ENCODE measurements around the gene CDH12.

CDH12 gene

DNA sequence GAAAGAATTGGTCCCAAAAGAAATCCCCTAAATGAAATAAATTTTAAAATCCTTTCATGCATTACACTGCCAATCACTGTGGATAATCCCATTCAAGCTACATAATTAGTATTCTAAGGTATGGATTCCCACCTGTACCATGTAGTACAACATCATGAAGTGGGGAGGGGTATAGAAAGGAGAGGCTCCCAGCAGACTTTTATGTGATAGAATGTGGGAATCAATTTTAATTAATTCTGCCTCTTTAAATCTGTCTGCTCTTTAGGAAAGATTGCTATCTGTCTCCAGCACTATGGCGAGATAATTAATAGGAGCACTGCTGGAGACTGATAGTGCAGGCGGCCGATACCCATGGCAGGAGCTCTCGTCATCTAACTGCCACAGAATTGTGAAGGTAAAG lies 95.4 kb downstream of the CDH12 start:
- no peak for DNase-seq

DNA sequence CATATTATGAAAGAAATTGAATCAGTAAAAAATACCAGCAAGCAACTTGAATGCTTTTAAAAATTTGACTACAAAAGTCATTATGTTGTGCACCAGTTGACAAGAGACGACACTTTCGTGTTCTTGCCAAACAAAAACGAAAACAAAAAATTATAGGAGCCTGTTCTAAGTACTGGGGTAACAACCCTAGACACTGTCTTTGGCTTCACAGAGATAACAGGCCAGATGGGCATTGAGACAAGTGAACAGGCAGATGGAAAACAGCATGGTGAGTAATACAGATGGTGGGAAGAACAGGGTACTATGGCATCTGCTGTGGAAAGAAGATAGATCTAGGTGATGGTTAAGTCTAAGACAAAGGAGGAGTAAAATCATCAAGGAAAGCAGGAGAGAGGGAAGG lies 99.0 kb downstream of the CDH12 start:
- no peak for DNase-seq

DNA sequence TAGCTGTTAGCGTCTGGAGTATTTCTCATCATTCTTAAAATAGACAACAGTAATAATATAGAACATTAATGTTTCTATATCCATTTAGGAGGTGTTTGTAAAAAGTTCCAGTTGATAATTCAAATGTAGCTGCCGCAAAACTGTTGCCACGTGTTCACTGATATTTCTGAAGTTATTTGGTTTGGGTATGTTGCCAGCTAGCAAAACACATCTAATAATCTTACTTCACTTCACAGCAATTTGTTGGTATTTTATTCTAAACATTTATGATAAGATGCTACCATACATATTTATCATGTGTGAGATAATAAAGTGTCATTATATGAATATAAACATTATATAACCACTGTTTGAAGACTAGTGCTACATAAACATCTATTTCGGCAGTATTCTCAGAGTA lies 101.6 kb downstream of the CDH12 start:
- DNase-seq = no peak

DNA sequence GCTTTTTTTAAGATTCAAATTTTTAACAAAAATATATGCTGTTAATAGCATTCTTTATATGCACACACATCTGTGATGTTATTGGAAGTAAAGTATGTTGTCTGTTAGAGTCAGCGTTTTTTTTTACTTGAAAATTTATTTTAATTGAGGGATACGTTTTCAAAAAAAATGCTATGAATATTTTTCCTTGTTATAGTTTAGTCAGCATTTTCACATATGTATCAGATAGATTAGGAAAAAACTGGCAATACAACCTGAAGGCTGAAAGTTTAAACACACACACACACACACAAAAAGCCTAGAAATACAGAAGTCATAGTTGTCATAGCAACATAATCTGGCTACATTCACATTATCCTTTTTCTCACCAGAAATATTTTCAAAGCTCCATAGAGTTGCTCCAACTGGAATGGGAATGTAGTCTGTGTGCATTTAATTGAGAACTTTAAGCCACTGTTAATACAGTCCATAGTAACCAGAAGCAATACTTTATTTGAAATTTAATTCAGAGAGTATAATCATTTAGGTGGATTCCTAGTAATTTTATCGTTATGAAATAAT lies 116.6 kb downstream of the CDH12 start:
- no peak for DNase-seq

DNA sequence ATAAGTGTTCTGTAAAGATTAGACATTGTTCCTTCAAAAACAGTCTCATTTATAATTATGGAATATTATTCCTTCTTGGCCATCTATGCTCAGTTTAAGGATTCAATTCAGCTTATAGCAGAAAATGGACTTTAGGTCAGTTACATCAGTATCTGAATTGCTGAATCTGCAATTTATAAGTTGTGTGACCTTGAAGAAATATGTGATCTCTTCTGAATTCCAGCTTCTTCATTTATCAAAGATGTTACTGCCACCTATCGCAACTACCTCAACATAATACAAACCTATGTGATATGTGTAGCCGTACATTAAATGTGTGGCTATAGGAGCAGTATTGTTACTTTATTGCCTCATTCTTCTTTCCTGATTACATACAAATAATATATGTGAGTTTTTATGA lies 118.2 kb downstream of the CDH12 start:
- DNase-seq = no peak

DNA sequence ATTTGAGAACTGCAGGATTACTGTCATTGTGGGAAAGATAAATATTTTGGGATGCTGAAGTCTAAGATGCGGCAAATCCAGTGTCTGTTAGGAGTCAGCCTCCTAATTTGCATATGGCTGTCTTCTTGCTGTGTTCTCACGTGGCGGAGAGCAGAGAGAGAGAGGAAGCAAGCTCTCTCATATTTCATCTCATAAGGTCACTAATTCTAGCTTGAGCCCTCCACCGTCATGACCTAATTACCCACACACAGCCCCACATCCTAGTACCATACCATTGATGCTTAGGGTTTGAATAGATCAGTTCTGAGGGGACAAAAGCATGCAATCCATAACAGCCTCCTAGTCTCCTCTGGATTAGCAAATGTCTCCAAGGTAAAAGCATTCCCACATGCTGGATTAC lies 124.5 kb downstream of the CDH12 start:
- DNase-seq = no peak

DNA sequence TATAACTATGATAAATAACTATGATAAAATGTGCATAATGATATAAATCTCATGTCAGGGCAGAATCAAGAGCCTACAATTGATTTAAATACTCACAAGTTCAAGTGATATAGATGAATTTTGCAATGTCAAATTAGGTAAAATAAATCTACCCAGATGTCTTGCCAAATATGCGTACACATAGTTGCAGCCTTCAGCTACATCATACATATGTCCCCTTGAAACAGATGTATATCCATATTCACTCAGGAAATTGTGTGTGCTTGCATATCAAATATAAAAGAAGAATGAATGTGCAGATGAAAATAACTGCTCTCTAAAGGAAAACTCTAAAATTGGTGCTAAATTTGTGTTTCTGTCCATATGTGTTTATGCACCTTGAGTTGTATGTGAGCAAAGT lies 130.7 kb downstream of the CDH12 start:
- no peak for DNase-seq

DNA sequence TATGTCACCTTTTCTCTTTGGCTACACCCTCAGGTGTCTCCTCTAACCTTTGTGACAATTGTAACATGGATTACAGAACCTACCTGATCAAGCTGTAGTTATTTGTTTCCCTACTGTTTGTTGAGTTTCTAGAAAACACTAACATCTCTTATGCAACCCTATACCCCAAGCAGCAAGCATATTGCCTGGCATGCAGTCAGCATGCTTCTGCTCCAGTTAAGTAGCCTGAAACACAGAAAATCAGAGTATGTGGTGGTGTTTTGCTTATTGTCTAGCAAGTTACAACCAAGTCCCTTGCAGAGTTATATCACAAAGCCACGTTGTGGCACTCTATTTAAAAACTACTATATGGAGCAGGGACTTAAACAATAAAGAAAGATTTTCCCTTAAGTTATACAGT lies 131.1 kb downstream of the CDH12 start:
- no peak for DNase-seq

DNA sequence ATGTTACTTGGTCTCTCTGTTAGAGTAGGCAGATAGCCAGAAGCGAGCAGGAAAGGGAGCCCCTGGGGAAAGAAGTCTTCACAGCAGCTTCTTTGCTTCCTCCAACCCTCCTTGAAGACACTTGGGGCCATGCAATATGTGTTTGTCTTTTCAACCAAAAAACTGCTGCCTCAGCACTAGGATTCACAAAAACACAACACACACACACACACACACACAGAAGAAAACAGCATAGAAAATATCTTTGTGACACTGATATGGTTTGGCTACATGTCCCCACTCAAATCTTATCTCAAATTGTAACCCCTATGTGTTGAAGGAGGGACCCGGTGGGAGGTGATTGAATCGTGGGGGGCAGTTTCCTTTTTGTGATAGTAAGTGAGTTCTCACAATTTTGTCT lies 133.3 kb downstream of the CDH12 start:
- DNase-seq = no peak

DNA sequence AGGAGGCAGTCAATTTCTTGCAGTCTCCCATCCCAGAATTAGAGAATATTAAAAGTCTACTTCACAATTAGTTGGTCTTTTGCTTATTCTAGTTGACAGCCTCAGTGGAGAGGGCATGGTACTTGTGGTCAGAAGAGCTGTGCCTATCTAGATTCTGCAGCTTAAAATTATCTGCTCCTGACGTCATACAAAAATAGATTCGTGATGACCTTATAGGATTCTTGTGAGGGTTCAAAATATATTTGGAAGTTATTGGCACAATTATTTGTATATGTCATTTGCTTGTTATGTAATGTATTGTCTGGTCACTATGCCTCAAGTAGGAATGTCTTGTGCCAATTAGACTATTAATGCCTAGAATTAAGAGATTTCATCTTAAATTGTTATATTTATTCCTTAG lies 142.5 kb downstream of the CDH12 start:
- DNase-seq = no peak

DNA sequence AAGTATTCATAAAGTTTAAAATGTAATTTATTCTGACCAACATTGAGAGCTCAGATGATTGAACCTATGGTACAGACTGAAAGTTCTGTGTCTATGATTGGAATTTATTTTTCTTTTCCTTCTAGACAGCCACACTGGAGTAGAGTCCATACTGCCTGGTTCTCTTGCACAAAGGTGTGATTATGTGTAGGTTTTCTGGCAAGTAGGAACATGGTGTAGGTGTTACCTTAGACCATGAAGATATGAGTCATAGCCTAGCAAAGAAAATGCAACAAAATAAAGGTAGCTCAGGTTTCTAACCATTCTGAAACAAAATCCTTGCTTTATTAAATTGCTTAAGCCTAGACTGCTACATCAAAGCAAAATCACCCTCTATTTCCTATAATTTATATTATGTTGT lies 143.4 kb downstream of the CDH12 start:
- no peak for DNase-seq

DNA sequence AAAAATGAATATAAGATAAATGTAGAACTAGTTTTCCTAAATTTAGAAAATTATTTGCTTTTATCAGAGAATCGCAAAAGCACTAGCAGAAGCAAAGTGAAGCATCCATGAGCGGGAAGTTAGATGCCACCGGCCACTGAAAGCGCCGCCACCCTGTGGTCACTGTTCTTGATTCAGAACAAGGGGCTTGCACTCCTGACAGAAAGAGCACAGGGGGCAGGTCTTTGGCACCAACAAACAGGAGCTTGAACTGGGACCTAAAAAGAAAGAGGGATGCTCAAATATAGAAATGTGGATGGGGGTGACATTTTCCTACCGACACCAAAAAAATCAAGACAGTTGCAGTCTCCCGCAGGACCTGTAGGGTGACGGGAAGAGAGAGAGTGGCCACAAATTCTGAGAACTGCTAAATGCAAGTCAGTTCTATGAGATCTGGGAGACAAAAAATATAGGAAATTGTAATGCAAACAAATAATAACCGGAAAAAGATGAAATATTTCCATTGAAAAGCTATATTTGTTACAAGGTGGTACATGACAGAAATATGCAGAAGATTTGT lies 144.3 kb downstream of the CDH12 start:
- no peak for DNase-seq

DNA sequence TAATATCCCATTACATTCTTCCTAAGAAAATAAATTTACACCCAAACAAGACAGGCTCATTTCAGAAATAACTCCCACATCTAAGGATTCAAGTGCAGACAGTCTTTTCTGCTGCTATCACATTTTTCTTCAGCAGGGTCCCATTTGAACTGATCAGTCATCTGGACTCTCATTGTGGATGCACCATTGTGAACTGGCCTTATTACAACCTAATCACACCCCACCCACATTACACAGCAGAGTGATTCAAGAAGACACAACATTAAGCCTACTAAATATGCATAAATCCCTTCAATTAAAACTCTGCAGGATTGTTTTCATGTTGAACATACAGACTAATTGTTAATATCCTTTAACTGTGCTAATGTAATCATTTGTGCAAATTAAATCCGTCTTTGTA lies 146.2 kb downstream of the CDH12 start:
- no peak for DNase-seq

DNA sequence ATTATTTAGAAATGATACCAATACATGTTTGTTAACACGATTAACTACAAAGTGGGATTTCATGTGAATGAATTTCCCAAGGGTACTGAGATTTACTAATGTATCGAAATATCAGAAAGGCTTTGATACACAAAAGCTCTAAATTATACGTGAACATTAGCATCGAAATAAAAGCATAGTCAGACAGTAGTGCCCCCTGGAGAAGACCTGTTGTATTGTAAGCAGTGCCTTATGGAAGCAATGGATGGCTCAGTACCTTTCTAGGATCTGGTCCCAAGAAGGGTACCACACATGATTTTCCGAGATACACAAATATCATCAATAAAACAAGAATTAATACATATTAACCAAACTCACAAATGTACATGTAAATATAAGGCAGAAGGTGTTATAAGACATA lies 153.8 kb downstream of the CDH12 start:
- no peak for DNase-seq

DNA sequence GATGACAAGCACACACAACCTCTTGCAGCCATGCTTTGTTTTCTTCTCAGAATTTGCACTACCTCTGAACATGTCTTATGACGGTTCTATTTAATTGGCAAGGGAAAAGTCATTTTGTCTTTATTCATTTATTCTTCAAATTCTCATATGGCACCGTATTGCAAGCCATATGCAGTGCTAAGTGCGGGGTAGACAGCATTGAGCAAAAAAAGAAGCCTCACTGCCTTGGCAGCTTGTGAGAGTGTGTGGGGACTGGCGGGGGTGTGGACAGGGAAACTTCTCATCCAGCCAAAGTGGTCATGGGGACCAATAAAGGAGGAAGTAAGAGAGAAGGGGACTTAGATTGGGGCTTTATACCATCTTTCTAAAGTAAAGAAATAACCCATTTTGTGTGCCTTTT lies 160.0 kb downstream of the CDH12 start:
- no peak for DNase-seq

DNA sequence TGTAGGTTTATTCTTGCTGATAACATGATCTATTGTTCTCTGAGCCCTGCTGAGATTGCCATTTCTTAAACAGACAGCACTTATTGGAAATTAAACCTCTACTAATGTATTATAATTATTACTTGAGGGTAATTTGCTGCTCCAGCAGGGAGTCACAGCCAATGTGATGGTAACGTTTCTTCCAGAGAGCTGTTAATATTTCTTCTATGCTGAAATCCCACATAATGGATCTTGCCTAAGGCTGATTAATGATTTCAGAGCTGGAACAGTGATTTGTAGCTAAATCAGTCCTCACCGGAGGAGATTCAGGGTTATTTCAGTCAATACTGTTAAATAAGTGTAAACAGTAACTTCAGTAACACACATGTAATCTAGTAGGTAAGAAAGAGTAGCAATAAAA lies 170.1 kb downstream of the CDH12 start:
- no peak for DNase-seq

DNA sequence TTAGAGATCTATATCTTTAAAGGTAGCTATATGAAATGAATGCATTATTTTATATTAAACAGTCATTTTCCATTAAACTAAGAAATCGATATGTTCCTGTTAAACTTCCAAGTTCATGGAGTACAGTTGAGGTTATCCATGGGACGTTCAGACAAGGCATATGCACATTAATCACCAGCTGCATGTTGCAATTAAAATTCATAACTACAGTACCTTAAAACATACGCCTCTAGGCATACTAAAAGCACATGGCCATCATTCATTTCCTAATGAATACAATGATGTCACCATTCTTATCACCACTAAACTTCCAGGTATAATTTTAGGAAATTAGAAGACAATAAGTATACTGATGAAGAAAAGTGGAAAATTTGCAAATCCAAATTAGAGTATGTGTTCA lies 174.3 kb downstream of the CDH12 start:
- no peak for DNase-seq

DNA sequence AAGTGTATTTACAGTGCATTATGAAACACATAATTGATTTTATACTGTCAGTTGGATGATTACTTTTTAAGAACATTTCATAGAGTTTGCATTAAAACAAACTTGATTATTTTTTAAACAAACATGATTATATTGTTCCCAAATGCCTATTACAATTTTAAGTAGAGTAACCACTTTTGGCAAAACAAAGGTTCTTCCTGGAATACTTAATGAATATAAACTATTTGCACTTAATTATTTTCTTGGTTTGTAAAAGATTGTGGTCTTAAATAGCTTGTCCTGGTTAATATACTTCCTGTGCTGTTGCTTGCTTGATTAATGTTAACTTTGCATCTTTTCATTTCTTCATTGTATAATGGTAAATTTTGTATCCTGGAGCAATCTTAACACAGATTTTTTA lies 180.0 kb downstream of the CDH12 start:
- DNase-seq = no peak

DNA sequence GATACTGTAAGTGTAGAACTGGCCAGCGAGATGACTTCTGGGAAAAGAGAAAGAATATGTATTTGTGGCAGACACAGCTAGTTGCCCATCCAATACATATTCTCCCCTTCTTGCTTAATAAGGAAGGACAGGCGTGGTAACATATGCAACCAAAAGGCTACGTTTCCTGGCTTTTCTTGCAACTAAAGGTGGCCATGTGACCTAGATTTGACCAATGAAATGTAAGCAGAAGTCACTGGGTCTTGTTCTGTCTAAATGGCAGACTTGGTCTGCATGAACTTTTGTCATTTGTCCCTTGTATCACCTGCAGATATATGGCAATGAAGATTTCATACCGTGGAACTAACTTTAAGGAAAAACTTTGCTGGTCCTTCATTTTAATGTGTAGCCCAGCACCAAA lies 183.8 kb downstream of the CDH12 start:
- DNase-seq = no peak

DNA sequence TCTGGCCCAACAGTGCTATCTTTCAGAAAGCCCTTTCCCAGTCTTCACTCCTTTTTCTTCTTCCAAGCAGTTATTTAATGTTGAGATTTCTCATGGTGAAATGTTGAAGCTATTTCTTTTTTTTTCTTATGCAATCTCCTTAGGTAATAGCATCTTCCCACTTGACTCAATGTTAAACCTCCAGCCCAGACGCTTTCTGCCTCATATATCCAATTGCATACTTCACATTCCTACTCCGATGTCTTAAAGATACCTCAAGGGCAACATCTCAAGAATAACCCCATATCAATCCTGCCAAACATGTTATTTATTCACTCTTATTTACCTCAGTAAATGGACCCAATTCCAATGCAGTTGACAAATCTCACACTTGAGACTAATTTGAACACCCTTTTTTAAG lies 187.3 kb downstream of the CDH12 start:
- DNase-seq = no peak

DNA sequence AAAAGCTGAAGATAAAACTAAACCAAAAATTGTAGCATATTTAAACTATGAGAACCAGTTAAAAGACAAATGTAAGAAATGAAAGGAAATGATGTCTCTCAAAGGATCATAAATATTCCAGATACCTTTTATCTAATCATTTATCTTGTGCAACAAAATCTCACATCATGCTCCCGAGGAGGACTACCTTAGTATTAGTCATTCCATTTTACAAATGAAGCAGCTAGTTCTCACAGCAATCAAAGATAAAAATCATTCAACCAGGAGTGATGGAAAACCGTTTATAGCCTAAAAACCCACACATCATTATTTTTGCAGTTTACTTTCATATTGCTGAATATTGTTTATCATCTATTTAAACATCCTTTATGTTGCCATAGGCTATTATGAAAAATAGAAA lies 190.0 kb downstream of the CDH12 start:
- no peak for DNase-seq

DNA sequence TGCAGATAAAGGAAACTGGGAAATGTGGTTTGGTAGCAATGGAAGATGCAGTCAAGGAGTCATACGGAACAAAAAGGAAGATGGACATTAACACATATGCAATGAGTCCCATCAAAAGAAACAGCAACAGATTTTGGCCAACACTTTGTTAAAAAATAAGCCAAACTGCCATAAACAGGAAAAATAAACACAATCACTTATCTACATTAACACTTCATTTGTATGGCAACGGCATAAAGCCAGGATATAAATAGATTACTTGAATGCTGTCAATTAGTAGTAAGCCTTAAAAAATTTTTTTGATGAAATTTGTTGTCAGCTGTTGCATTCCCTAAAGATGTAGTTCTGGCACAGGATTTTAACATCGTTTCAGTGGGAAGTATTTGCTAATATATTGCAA lies 190.8 kb downstream of the CDH12 start:
- DNase-seq = no peak

DNA sequence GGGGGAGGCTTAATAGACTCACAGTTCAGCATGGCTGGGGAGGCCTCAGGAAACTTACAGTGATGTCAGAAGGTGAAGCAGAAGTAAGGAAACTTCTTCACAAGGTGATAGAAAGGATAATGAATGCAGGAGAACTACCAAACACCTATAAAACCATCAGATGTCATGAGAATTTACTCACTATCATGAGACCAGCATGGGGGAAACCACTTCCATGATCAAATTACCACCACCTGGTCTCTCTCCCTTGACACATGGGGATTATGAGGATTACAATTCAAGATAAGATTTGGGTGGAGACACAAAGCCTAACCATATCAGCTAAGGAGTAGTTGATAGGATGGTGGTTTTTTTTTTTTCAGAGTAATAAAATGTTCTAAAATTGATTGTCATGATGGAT lies 201.8 kb downstream of the CDH12 start:
- DNase-seq = no peak

DNA sequence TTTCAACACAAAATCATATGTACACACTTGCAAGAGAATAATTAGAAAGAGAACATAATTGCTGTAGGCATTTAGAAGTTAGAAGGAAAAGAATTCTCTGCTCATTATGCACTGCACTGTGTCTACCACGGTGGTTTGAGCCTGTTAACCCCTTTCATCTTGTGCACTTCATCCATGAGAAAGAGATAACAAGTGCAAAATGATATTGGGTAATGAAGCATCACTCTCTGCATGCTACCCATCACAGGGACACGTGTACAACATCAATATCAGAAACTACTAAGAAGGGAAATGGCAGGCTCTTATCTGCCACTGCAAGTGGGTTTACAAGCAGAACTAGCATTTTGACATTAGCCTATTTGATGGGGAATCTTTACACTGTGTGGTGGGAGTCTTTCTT lies 202.6 kb downstream of the CDH12 start:
- no peak for DNase-seq

DNA sequence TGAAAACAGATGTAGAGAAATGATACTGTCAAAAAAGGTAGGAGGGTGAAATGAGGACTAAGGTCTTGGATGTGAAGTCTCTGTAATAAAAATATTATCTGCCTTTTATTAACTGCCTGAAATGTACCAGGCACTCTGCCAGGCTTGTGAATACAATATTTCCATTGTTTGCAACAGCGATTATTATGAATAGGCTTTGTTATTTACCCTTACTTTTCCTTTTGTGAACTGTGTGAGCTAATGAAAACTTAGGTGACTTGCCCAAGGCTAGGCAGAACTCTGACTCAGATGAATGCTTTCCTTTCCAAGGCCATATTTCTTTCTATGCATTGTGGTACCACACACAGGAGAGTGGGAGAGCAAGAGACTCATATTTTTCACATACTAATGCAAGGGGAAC lies 204.1 kb downstream of the CDH12 start:
- no peak for DNase-seq

DNA sequence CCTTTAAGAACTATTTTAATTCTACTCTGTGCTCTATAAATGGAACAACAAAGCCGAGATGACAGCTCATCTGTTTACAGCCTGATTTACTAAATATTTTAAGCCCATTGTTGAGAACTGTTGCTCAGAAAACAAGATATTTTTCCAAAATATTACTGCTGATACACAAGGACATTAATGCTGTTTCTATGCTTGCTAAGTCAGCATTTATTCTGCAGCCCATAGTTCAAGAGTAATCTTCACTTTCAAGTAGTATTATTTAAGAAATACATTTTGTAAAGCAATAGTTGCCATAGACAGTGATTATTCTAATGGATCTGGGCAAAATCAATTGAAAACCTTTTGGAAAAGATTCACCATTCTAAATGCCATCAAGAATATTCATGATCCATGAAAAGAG lies 208.3 kb downstream of the CDH12 start:
- DNase-seq = no peak

All from hematopoietic multipotent progenitor cell treated with erythropoietin and hydrocortisone succinate and interleukin-3 and kit ligand, for 6 days (in vitro differentiated cells).